NCI-H187 treated with DMSO at 0.1 percent for 48 hours (cell line): ENCODE results near the gene ANKS6.

ENCODE experiments used
- DNase-seq: peaks from one replicate; lab custom pipeline; 2025; lab: John Stamatoyannopoulos, UW

Gene ANKS6

DNA sequence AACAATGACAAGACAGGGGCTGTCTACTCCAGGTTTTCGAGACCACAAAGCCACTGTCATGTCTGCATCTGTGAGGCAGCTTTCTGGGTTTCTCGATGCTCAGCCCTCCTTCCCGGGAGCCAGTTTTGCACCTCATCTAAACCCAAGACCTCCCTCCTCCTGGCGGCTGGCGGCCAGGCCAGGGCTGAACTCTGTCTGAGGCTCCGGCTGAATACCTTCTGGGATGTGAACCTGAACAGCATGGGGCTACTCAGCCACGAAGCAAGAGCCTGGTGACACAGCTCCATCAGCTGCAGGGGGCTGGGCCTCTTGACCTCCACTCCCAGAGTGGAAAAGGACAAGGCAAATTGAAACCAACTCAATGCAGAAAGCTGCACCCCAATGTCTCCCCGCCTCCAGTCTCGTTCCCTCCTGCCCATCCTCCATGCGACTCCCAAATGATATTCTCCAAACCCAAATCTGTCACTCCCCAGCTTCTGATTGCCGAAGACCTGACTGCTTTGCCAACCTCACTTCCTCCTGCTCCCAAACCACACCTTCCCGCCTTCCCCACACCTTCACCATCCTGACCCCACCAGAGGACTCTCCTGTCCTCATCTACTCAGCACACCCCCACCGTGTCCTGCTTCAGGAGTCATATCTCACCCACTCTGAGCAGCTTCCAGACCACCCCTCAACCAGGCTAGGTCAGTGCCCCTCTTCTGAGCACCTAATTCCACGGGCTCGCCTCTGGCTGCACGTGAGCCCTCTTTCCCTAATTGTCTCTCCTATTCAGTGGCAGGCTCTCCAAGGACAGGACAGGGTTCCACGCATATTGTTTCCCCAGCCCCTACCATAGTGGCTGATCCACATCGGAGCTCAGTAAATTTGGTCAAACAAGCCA lies 4.5 kb downstream of the ANKS6 start:
- DNase-seq: no peak

DNA sequence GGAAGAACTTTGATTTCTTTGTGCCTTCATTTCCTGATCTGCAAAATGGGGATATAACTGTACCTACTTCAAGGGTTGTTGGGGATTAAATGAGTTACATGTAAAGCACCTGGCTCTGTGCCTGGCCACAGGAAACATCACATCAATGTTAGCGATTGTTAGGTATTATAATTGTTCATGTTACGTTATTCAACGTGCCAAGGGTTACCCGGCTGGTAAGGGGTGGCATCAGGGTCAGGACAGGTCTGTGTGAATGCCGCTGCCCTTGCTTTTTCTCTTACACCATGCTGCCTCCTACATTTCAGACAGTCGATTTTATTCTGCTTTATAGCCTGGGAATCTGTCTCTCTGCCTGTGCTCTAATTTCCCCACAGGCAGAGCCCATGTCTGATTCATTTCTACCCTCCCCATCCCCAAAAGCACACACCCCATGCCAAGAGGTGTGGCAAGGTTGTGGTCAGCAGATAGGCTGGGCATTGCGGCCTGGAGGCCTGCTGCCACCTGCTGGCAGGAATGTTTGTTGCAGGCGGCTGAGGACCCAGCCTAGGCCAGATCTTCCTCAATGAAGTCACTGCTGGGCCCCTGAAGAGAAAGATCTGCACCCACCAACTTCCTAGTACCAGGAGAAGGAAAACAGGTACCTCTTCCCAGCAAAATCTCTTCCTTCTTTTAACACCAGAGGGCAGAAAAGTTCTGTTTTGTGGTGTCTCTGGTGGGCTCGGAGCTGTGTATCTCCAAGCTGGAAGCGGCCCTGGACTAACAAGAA lies 5.3 kb downstream of the ANKS6 start:
- DNase-seq: no peak

DNA sequence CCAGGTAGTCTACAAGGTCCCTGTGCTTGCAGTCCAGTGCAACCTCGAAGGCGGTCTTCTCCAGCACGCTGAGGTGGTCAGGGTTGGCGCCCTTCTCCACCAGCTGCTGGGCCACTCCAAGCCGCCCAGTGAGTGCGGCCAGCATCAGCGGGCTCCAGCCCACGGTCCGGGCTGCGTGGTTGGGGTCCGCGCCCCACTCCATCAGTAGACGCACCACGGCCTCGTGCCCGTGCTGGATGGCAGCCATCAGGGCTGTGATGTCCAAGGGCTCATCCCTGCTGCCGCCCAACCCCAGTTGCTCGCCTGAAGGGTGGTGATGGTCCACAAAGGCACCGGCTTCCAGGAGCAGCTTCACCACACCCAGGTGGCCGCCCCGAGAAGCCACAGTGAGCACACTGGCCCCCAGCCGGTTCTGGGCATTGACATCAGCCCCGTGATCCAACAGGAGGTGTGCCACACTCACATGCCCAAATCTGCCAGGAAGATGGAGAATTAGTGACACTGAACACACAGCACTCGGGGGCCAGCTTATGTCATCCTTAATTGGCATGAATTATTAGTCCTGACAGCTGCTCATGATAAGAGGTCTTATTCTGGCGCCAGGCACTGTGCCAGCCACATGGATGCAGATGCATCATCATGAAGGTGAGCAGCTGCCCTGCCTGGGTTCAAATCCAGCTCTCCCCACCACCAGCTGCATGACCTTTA lies 6.1 kb downstream of the ANKS6 start:
- DNase-seq: no peak

DNA sequence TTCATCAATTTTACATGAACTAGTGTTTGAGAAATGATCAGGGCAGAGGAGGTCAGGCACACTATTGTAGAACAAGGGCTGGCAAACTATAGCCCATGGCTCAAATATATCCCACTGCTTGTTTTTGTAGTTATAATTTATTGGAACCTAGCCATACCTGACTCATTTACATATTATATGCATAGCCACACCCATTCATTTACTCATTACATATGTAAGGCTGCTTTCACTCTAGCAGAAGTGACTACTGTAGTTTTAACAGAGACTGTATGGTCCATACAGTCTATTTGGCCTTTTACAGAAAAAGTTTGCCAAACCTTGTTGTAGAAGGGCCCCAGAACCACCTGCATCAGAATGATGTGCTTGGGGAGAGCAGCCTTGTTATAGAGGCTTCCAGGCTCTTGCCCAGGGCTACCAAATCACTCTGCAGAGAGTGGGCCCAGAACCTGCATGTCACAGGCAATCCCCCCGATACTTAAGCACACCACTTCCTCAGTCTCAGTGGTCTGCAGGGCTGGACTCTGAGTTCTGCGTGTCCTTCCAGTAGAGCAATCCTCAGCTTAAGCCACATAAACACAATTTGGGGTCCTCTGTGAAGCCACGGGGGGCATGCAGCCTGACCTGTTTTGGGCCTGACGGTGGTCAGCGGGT lies 6.7 kb downstream of the ANKS6 start:
- DNase-seq: no peak

DNA sequence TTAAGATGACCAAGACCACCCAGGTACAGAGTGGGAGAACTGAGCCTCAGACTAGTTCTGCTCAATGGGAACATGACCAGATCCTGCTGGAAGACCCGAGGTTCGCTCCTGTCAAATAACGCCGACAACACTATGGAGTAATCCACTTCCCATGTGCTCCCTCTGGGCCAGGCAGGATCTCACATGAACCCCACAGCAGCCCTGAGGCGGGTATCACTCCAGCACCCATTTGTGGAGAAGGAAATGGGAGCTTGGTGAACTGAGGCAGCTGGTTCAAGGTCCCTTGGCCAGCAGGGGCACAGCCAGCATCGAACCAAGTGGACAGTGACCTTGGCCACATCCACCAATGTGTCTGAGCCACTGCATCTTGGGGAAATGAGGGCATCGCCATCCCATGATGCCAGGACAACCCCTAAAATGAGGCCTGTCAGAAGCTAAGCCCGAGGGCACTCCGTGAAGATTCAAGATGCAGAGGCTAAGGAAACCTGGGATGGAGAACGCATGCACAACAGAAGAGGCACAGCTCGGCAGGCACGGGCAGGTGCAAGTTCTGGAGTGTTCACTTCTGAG lies 8.5 kb downstream of the ANKS6 start:
- no peak for DNase-seq

DNA sequence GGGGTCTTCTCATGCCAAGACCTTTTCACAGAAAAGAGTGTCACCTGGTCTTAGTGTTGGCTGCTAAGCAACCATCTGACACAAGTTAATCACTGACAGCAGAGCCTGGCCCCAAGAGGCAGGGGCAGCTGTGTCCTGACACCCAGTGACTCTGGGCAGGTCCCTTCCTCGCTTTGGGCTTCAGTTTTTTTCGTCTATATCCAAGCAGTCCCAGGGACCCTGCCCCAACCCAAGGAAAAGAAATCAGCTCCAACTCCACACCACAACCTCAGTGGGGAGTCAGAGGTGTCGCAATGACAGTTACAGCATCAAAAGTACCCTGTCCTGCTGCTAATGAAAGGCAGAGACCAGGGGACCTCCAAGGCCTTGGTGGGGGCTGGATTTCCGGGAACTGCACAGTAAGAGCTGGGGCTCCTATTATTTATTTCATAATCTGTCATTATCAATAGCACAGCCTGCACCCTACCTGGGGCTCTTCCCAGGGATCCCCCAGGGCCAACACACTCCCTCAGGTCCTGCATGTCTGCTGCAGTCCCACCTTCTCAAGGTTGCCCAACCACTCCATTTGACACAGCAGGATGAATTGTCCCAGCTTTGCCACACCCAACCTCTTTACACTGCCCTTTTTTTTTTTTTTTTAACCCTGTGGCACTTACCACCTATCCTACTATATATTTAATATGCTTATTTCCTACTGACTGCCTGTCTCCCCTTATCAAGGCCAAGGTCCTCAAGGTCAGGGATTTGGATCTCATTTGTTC lies 9.4 kb downstream of the ANKS6 start:
- no peak for DNase-seq

DNA sequence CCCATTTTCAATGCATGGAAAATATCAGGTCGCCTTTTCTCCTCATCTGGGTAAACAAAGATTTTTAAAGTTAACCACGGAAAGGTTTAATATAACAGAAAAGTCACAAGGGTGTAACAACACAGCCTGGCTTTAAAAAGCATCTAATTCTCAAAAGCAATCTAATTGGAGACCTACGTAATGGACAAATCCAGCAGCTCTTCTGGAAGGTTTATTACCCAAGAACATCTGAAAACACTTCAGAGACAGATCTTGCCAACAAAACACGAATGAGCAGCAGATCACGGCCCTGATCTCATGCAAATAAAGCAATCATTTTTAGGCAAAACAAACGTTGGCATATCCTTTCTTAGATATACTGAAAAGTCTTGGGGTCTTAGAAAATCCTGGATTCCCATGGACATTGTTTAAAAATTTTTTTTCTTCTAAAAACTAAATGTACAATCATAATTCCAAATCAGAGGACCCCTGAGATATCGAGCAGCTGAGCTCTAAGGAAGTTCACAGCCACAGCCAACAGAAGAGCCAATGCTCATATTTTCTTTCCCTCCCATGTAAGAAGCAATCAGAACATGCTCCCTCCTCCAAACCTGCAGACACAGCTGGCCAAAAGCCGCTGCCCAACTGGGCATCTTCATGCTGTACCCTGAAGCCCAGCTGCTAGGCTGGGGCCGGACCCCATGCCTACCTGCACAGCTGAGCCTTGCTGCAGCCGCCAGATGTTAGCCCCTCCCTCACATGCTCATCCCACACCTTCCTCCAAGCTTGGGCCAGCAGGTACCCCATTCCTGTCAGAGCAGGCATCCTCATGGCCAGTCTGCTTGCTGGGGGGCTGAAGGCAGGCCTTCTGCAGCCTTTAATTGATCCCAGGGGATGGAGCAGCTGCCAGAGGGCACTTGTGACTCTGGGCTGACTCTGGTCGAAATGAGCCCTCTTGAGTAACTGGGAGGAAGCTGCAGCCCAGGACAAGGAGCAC lies 11.2 kb downstream of the ANKS6 start:
- no peak for DNase-seq

DNA sequence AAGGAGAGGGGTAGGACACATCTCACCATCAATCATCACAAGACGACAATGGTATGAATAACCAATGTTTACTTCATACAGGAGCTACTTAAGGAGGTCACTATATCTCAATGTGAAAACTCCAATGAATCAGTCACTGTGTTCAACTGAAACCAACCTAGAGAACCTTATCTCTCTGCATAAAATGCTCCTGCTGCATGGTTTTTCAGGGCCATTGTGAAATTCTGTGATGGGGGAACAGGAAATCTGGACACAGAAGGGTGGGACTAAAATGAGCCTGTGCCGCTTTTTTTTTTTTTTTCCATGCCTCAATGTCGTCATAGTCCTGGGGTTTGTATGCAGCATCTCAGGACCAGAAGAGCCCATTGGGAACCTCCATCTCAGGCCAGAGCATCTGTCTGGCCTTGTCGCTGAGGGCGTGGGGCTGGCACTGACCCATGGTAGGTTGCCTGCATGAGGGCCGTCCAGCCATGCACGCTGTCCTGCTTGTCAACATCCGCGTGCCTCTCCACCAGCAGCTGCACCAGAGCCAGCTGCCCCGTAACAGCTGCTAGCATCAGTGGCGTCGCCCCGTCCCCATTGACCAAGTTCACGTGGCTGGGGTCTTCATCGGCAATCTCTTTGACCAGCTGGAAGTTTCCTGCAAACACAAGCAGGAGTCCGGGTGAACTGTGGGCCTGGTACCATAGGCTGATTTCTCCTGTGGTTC lies 12.7 kb downstream of the ANKS6 start:
- DNase-seq: no peak

DNA sequence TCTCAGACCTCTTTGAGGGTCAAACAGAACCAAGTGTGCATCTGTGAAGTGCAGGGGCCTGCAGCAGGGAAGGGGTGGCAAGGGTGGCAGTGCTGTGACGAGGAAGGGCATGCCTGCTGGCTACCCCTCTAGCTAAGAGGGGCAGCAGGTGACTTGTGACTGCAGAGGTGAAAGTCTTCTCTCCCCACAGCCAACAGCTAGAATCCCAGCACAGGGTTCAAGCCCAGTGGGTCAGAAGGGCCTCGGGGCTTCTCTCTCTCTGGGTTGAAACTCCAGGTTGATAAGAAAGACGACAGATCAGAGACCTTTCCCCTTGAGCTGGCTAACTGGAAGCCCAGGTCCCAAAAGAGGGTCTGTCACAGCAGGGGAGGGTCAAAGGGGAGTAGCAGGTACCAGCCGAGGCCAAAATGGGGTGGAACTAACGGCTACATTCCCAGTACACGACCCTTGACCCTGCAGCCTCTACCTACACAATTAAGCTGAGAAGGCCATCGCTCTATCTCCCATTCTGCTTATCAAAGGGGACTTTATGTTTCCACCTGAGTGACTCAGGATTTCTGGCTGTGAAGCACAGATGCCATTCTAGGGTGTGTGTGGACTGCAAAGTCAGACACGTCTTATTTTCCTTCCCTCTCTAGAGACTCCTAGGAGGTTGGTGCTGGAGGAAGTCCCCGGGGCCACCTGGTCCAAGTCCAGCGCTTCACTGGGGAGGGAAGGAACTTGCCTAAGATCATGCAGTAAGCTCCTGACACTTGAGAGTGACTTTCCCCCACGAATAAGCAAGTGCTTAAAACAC lies 14.6 kb downstream of the ANKS6 start:
- no peak for DNase-seq

DNA sequence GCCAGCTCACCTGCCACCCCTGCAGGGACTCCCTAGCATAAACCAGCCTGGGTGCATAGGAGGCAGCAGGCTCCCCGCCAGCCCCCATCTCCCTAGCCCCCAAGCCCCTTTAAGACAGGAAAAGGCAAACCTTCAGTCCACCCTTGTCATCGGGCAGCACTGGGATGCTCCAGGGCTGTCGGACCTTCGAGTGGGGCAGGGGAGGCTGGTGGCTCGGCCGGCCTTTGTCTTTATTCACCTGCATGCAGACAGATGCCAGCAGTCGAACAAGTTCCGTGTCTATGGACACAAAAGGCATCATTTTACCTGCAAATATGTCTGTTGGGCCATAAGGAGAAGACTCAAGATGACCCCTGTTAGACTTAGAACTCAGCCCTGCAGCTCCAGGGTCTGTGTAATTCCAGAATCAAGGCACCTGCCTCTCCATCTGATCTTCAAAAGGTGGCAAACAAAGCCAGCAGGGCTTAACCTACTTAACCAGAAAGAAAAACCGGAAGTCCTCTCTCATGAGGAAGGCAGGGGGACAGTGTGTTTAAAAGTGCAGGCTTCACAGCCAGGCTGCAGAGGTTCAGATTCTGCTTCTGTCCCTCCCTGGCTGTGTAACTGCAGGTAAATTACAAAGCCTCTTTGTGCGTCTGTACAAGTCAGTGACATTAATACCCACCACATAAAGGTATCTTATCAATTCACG lies 16.2 kb downstream of the ANKS6 start:
- no peak for DNase-seq

DNA sequence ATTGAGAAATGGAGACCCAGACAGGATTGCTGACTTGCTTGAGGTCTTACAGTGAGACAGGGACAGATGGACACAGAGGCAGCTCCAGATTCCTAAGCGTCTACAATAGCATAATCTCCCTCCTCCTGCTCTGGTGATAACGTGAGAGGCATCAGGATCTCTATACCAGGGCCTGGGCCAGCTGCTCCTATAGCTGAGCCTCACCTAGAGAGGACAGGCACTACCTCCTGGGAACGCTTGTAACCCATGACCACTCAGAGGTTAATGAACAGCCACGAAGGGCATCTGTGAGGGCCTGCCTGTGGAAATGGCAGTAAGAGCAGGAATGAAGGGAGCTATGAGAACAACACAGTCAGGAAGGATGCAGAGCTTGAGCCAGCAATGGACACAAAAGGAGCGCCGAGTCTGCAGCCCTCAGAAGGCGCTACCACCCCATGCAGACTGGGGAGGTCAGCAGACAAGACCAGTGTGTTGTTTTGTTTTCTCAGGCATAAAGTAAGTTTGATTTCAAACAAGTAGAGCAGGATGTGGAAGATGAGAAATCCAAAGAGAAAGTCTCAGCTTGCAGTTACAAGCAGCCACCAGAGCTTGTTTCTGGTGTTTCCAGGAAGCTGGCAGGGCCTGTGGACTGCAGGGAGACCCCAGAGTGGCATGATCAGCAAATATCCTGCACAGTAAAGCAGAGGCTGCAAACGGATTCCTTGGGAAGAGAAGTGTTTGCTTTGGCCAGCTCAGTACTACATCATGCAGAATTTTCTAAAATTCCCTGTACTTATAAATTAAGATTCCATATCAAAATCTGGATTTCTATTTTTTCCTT lies 17.4 kb downstream of the ANKS6 start:
- no peak for DNase-seq

DNA sequence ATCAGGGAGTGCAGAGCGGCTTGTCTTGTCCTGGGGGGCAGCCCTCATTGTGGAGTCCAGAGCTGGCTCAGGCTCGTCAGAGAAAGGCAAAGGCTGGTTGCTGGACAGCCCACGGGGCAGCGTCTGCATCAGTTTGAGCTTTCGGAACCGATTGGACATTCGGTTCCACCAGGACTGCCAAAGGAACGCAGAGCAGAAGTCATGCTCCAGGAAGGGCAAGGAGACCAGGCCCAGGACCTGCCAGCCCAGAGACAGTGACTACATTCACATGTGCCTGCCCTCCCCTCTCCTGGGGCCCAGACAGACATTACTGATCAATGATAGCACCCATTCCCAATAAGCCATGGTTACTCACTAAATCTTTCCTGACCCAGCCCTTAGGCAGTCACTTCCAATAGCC lies 18.1 kb downstream of the ANKS6 start:
- no peak for DNase-seq

DNA sequence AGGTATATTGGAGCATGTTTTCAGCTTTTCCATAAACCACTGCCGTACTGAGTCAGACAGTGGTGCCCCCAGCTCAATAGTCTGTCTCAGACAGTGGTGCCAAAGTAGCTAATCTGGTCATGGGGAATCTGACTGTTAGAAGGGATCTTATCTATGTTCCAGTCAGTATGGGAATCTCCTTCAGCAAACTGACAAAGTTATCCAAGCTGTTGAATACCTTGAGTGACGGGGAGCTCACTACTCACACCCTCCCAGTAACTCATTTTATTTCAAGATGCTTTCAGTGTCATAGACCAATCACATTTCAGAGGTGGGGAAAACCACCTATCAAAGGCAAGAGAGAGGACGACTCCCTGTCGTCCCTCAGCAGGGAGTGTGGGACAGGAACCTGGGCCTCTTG lies 18.7 kb downstream of the ANKS6 start:
- no peak for DNase-seq

DNA sequence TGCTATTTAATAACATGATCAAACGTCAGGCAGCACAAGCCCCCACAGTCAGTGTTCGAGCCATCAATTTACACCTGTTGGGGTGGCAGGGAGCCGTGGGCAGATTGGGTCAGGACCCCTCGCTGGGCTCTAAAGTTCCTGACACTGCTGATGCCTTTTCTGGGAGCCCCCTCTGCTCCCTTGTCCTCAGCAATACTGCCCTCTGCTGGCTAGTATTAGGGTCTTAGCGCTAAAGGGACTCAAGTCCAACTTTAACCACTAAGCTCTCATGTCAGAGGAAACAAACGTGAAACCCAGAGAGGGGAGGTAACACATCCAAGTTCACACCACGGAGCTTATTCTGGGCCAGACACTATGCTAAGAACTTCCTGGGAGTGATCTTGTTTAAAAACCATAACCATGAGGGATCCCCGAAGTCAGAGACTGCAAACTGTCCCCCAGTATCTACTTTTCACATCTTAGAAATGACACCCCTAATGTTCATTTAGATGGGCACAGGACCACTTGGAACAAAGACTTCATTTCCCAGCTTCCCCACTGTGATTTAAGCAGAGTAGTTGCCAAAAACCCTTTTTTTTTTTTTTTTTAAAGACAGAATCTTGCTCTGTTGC lies 20.4 kb downstream of the ANKS6 start:
- DNase-seq: no peak

DNA sequence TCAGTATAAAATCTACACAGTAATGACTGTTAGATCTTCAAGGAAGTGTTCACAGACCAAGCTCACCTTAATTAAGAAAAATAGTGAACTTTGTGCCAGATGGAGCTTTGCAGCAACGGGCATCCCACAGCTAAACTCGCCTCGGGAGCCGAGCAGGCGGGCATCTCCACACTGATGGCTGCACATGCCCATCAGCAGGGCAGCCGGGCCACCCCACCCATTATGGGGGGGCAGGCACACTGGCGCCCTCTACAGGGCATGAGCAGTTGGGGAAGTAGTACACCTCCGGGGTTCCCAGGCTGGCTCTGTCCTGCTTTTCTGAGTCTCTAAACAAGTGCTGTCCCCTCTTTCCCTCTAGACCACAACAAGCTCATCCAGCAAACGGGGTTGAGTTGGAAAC lies 21.6 kb downstream of the ANKS6 start:
- no peak for DNase-seq

DNA sequence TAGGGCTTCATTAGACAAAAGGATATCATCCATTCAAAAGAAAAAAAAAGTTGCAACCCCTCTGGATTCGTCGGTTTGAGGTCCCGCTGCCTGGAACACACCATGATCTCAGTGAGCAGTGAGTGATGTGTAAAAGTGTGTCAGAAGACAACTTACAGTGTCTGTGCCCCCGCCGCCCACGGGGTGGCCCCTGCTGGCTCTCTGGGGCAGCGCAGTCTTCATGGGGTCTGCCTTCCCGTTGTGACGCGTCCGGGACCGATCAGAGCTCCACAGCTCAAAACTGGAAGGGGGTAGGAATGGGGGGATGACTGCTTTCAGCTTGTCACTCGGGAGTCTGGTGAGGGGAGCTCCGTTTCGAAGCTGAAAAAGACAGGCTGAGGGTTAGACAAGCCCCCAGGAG lies 22.6 kb downstream of the ANKS6 start:
- no peak for DNase-seq
